ENCODE measurements around the gene PCDH17. TPM values are rescaled to one million over a fixed set of nuclear protein-coding genes. Genes with fewer than 3 reads are reported as not detected.

The PCDH17 gene
- total RNA-seq, 3 donors from 2014 or later, result 1.3 to 5.9 (median 1.4) TPM

- no peaks in the 10 kb centered on the region for H3K9me3 ChIP-seq
- no peaks in the 10 kb centered on the region for H3K36me3 ChIP-seq
- H3K4me3 ChIP-seq, result no peak overlapping the region
- no peak for TF ChIP-seq POLR2A (IDR thresholded peaks at IDR 0.05)
- TF ChIP-seq CTCF (IDR thresholded peaks at IDR 0.05), result no peak
- no peak for TF ChIP-seq POLR2AphosphoS5 (IDR thresholded peaks at IDR 0.05)
- intact Hi-C loops (cut with DNase I; ENCODE audit: low total_unique reads), result no loop called here
- H3K27me3 ChIP-seq, result no peaks in the 10 kb centered on the region
- no peak overlapping the region for H3K27ac ChIP-seq
- DNase-seq (ENCODE audit: low spot score in 2 of 2), result no peak
- no peaks in the 10 kb centered on the region for H3K4me1 ChIP-seq
These were observed 84.8 kb downstream of the PCDH17 start for GRCh38 chr13:57716295-57716694.

- Histone ChIP-seq H3K4me3 (no peak overlapping the region), H3K27ac (no peak overlapping the region), H3K27me3 (no peaks in the 10 kb centered on the region), H3K36me3 (no peaks in the 10 kb centered on the region), H3K4me1 (no peaks in the 10 kb centered on the region), H3K9me3 (no peaks in the 10 kb centered on the region)
- TF ChIP-seq POLR2AphosphoS5 (IDR thresholded peaks at IDR 0.05) (no peak), POLR2A (IDR thresholded peaks at IDR 0.05) (no peak), CTCF (IDR thresholded peaks at IDR 0.05) (no peak)
- intact Hi-C loops (cut with DNase I; ENCODE audit: low total_unique reads), result loop anchor here (5.0 kb wide), 1 partner anchor 418 kb away; no protein-coding TSS in a partner anchor
- DNase-seq (ENCODE audit: low spot score in 2 of 2), result no peak
These were observed 93.1 kb downstream of the PCDH17 start for GRCh38 chr13:57724486-57725272.

- Histone ChIP-seq H3K4me1 (no peaks in the 10 kb centered on the region), H3K9me3 (no peaks in the 10 kb centered on the region), H3K27ac (no peak overlapping the region), H3K4me3 (no peak overlapping the region), H3K27me3 (no peaks in the 10 kb centered on the region), H3K36me3 (no peaks in the 10 kb centered on the region)
- intact Hi-C loops (cut with DNase I; ENCODE audit: low total_unique reads), result no loop called here
- DNase-seq (ENCODE audit: low spot score in 2 of 2), result no peak
- TF ChIP-seq POLR2A (IDR thresholded peaks at IDR 0.05), result no peak
- TF ChIP-seq CTCF (IDR thresholded peaks at IDR 0.05), result no peak
- no peak for TF ChIP-seq POLR2AphosphoS5 (IDR thresholded peaks at IDR 0.05)
These were observed 93.9 kb downstream of the PCDH17 start for GRCh38 chr13:57725480-57725879.

GRCh38 chr13:57726981-57727380 is 95.4 kb downstream of the PCDH17 start:
- no peaks in the 10 kb centered on the region for H3K36me3 ChIP-seq
- H3K4me3 ChIP-seq, result no peak overlapping the region
- no peaks in the 10 kb centered on the region for H3K27me3 ChIP-seq
- H3K9me3 ChIP-seq, result no peaks in the 10 kb centered on the region
- no peak overlapping the region for H3K27ac ChIP-seq
- no peak for TF ChIP-seq POLR2AphosphoS5 (IDR thresholded peaks at IDR 0.05)
- no peak for TF ChIP-seq POLR2A (IDR thresholded peaks at IDR 0.05)
- TF ChIP-seq CTCF (IDR thresholded peaks at IDR 0.05), result no peak
- H3K4me1 ChIP-seq, result no peaks in the 10 kb centered on the region
- DNase-seq (ENCODE audit: low spot score in 2 of 2), result no peak
- intact Hi-C loops (cut with DNase I; ENCODE audit: low total_unique reads), result no loop called here

GRCh38 chr13:57734306-57734705 is 102.8 kb downstream of the PCDH17 start:
- Histone ChIP-seq H3K9me3 (no peaks in the 10 kb centered on the region), H3K4me3 (no peak overlapping the region), H3K27ac (no peak overlapping the region), H3K4me1 (no peaks in the 10 kb centered on the region), H3K36me3 (no peaks in the 10 kb centered on the region), H3K27me3 (no peaks in the 10 kb centered on the region)
- DNase-seq (ENCODE audit: low spot score in 2 of 2), result no peak
- TF ChIP-seq CTCF (IDR thresholded peaks at IDR 0.05) (no peak), POLR2A (IDR thresholded peaks at IDR 0.05) (no peak), POLR2AphosphoS5 (IDR thresholded peaks at IDR 0.05) (no peak)
- intact Hi-C loops (cut with DNase I; ENCODE audit: low total_unique reads), result no loop called here
